IMR-90 (cell line): ENCODE measurements around the gene COL12A1. TPM values are rescaled to one million over a fixed set of nuclear protein-coding genes. Genes with fewer than 3 reads are reported as not detected.

Experiments used
- ATAC-seq: fragments of 200-7000 bp; cut with Tn5 transposase; 2 replicates; pipeline ENCODE4 v1.9.1; 2020; ENCODE audit warnings: low read depth, mild to moderate bottlenecking, moderate library complexity
- BruUV-seq: library from RNA; stranded (reverse); fragments of 400-500 nt; replicated peaks from 2 replicates; lab custom pipeline; 2021; lab: Mats Ljungman, UMichigan
- CTCF ChIA-PET: fragments of 300-600 bp; formaldehyde crosslinking; extraction: SDS; loops from one replicate; lab custom pipeline; 2021; ENCODE audit warnings: antibody characterized with exemption; lab: Yijun Ruan, JAX
- POLR2A ChIA-PET: fragments of 300-600 bp; sonication (Branson Sonifier 250); formaldehyde crosslinking; loops from one replicate; lab custom pipeline; 2022; ENCODE audit warnings: antibody characterized with exemption; ENCODE audit not compliant: unreplicated experiment; lab: Charles Lee
- DNase-seq: peaks from one replicate; pipeline ENCODE4 v3.0.0; 2013
- H2AFZ ChIP-seq: replicated peaks from 2 replicates; pipeline ENCODE3; 2013; ENCODE audit warnings: low read length, mild to moderate bottlenecking; ENCODE audit not compliant: poor library complexity
- H2AK5ac ChIP-seq: 2 replicates; pipeline ENCODE4 v1.6.1; 2013; ENCODE audit warnings: low read depth, low read length, inconsistent platforms
- H2AK9ac ChIP-seq: replicated peaks from 2 replicates; pipeline ENCODE3; 2013; ENCODE audit warnings: mild to moderate bottlenecking, low read depth, low read length, moderate library complexity; ENCODE audit not compliant: poor library complexity
- H2BK120ac ChIP-seq: 2 replicates; pipeline ENCODE4 v1.6.1; 2013; ENCODE audit warnings: low read depth, low read length, inconsistent platforms
- H2BK15ac ChIP-seq: 3 replicates; pipeline ENCODE4 v1.6.1; 2013; ENCODE audit warnings: low read depth, low read length, inconsistent platforms
- H2BK20ac ChIP-seq: 2 replicates; pipeline ENCODE4 v1.6.1; 2013; ENCODE audit warnings: low read depth, mild to moderate bottlenecking, inconsistent platforms, low read length, moderate library complexity
- H2BK5ac ChIP-seq: 2 replicates; pipeline ENCODE4 v1.6.1; 2013; ENCODE audit warnings: mild to moderate bottlenecking, low read depth, low read length, inconsistent platforms; ENCODE audit not compliant: poor library complexity, severe bottlenecking
- H3K14ac ChIP-seq: replicated peaks from 2 replicates; pipeline ENCODE4 v1.6.1; 2013; ENCODE audit warnings: low read depth, low read length, inconsistent platforms
- H3K18ac ChIP-seq: 2 replicates; pipeline ENCODE4 v1.6.1; 2013; ENCODE audit warnings: low read depth, low read length, control low read depth
- H3K23ac ChIP-seq: 2 replicates; pipeline ENCODE4 v1.6.1; 2013; ENCODE audit warnings: low read depth, low read length, inconsistent platforms
- H3K27ac ChIP-seq: 2 replicates; pipeline ENCODE4 v1.5.1; 2013; ENCODE audit warnings: mild to moderate bottlenecking, control low read depth, low read length; ENCODE audit not compliant: insufficient read depth
- H3K27me3 ChIP-seq: 2 replicates; pipeline ENCODE4 v1.6.1; 2013; ENCODE audit warnings: low read length; ENCODE audit not compliant: control insufficient read depth, insufficient read depth
- H3K36me3 ChIP-seq: 2 replicates; pipeline ENCODE4 v1.6.1; 2013; ENCODE audit warnings: low read length, mixed read lengths; ENCODE audit not compliant: control insufficient read depth, insufficient read depth
- H3K4ac ChIP-seq: 2 replicates; pipeline ENCODE4 v1.6.1; 2013; ENCODE audit warnings: low read depth, low read length, inconsistent platforms
- H3K4me1 ChIP-seq: 2 replicates; pipeline ENCODE4 v1.6.1; 2013; ENCODE audit warnings: low read length, mixed read lengths; ENCODE audit not compliant: control insufficient read depth, insufficient read depth
- H3K4me2 ChIP-seq: 2 replicates; pipeline ENCODE4 v1.6.1; 2013; ENCODE audit warnings: low read depth, mild to moderate bottlenecking, control low read depth, low read length, moderate library complexity
- H3K4me3 ChIP-seq: 2 replicates; pipeline ENCODE4 v1.5.1; 2013; ENCODE audit warnings: low read depth, mild to moderate bottlenecking, control low read depth, low read length, moderate library complexity; ENCODE audit not compliant: insufficient read depth
- H3K56ac ChIP-seq: 2 replicates; pipeline ENCODE4 v1.6.1; 2013; ENCODE audit warnings: low read length, inconsistent platforms; ENCODE audit not compliant: insufficient read depth; ENCODE audit errors: extremely low read depth
- H3K79me1 ChIP-seq, 2 experiments: 2 replicates each; pipeline ENCODE4 v1.6.1; 2013; ENCODE audit warnings: low read length in 2 of 2, inconsistent platforms in 1 of 2, low read depth in 1 of 2
- H3K9ac ChIP-seq: 2 replicates; pipeline ENCODE4 v1.6.1; 2013; ENCODE audit warnings: low read depth, low read length, control low read depth
- H3K9me1 ChIP-seq: 2 replicates; pipeline ENCODE4 v1.6.1; 2013; ENCODE audit warnings: low read length, inconsistent platforms; ENCODE audit not compliant: insufficient read depth
- H3K9me3 ChIP-seq: 2 replicates; pipeline ENCODE4 v1.6.1; 2013; ENCODE audit warnings: low read length; ENCODE audit not compliant: control insufficient read depth, insufficient read depth
- H4K20me1 ChIP-seq: 2 replicates; pipeline ENCODE4 v1.6.1; 2013; ENCODE audit warnings: low read length, inconsistent platforms; ENCODE audit not compliant: insufficient read depth
- H4K5ac ChIP-seq: 2 replicates; pipeline ENCODE4 v1.6.1; 2013; ENCODE audit warnings: mild to moderate bottlenecking, low read depth, low read length, control low read depth
- H4K8ac ChIP-seq, 2 experiments: 2 replicates each; pipeline ENCODE4 v1.6.1; 2013; ENCODE audit warnings: low read depth in 2 of 2, low read length in 2 of 2, control low read depth in 1 of 2, inconsistent platforms in 1 of 2
- H4K91ac ChIP-seq: 2 replicates; pipeline ENCODE4 v1.6.1; 2013; ENCODE audit warnings: low read depth, low read length, inconsistent platforms; ENCODE audit not compliant: insufficient read depth
- BHLHE40 ChIP-seq: fragments of 150-350 bp; IDR thresholded peaks from 2 replicates; pipeline ENCODE4 v1.6.1; 2016; ENCODE audit warnings: mild to moderate bottlenecking, low read depth, low read length
- CEBPB ChIP-seq: IDR thresholded peaks from 2 replicates; pipeline ENCODE4 v1.6.1; 2012; ENCODE audit warnings: low read depth, low read length, improper control_type of control experiment
- CHD1 ChIP-seq: IDR thresholded peaks from 2 replicates; pipeline ENCODE4 v1.6.1; 2012; ENCODE audit warnings: low read depth, low read length, improper control_type of control experiment
- FOS ChIP-seq: fragments of 150-350 bp; IDR thresholded peaks from 2 replicates; pipeline ENCODE4 v1.6.1; 2016; ENCODE audit warnings: low read depth, low read length
- MAFK ChIP-seq: IDR thresholded peaks from 2 replicates; pipeline ENCODE4 v1.6.1; 2012; ENCODE audit warnings: low read depth, low read length, improper control_type of control experiment
- MXI1 ChIP-seq: IDR thresholded peaks from 2 replicates; pipeline ENCODE4 v1.6.1; 2012; ENCODE audit warnings: low read depth, mild to moderate bottlenecking, low read length, moderate library complexity, borderline replicate concordance
- NFE2L2 ChIP-seq: fragments of 150-350 bp; IDR thresholded peaks from 2 replicates; pipeline ENCODE4 v1.6.1; 2016; ENCODE audit warnings: low read depth, mild to moderate bottlenecking, low read length
- RFX5 ChIP-seq: IDR thresholded peaks from 2 replicates; pipeline ENCODE4 v1.8.0; 2012; ENCODE audit warnings: low read depth, mild to moderate bottlenecking, low read length, moderate library complexity
- WGBS, 2 experiments: methylation state at CpG; one replicate each; pipeline versions ENCODE4 v1.1.5 to v1.1.7; 2013; ENCODE audit warnings: missing lambda C conversion rate in 2 of 2; ENCODE audit not compliant: insufficient read length in 1 of 2; ENCODE audit errors: extremely low coverage in 2 of 2; 5-methylcytosine and 5-hydroxymethylcytosine counted together
- dilution Hi-C: fragments of 300-500 bp; cut with HindIII; formaldehyde crosslinking; loops from one replicate; pipeline ENCODE4 v1.14.3; 2018; ENCODE audit warnings: low sequenced_read_pairs; ENCODE audit not compliant: unreplicated experiment
- in situ Hi-C: fragments of 300-500 bp; cut with MboI; formaldehyde crosslinking; loops from 3 replicates; pipeline ENCODE4 v1.14.3; 2019; ENCODE audit warnings: low sequenced_read_pairs, inconsistent platforms, mixed read lengths
- intact Hi-C: fragments of 100-400 bp; cut with micrococcal nuclease; formaldehyde crosslinking; loops from 2 replicates; pipeline ENCODE4 v1.10.0; 2022
- polyA plus RNA-seq, 3 experiments: library from polyadenylated mRNA; depleted of rRNA; stranded (reverse); fragments of >200 nt; gene quantifications; 2 replicates each; pipeline ENCODE4 v1.2.3, GENCODE V29; 2012; ENCODE audit warnings: low replicate concordance in 1 of 3
- total RNA-seq: library from RNA; depleted of rRNA; stranded (reverse); fragments of >200 nt; gene quantifications from 2 replicates; pipeline ENCODE4 v1.2.3, GENCODE V29; 2012
- TF ChIP-seq, protein P1 (sequence below): fragments of 150-350 bp; IDR thresholded peaks from 2 replicates; pipeline ENCODE4 v1.6.1; 2017; ENCODE audit warnings: mild to moderate bottlenecking, antibody characterized with exemption, low read length, low read depth
- TF ChIP-seq, protein P2 (sequence below): fragments of 150-350 bp; IDR thresholded peaks from 2 replicates; pipeline ENCODE4 v1.6.1; 2016; ENCODE audit warnings: low read depth, mild to moderate bottlenecking, low read length, moderate library complexity, borderline replicate concordance
- TF ChIP-seq, protein P3 (sequence below): conservative IDR thresholded peaks from 2 replicates; pipeline ENCODE4 v1.5.1; 2012; ENCODE audit warnings: mild to moderate bottlenecking, low read depth, low read length, improper control_type of control experiment

Gene COL12A1
- total and polyA plus RNA-seq, 2 of the 4 experiments (the other 2 are of a cell fraction): 350 to 452 TPM

DNA sequence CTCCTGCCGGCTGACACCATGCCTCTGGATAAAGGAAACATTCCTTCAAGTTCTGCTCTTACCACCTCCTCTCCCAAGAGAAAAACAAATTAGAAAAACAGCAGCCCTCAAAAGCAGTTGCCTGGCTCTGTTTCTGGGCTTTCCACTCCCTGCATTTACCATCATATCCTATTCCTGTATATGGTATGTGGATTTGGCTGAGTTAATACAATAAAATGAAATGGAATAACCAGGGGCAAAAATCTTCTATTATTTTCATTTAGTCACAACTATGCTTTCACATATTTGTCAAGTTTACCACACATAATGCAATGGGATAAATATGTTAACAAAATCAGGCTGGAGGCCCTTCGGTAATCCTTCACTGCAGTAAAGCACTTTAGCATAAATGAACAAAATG lies 34.3 kb downstream of the COL12A1 start:
- no peak overlapping the region for H2AK9ac ChIP-seq
- no peak overlapping the region for H3K9ac ChIP-seq
- in situ Hi-C loops: no loop called here
- H2BK20ac ChIP-seq: no peak overlapping the region
- peaks cover 13% of the 10 kb centered on the region for H3K9me1 ChIP-seq
- H3K4me3 ChIP-seq: no peak overlapping the region
- ChIA-PET POLR2A (no interaction called here), CTCF (interaction anchor here (0.7 kb wide), 1 partner anchor 1170 kb away, joined by 3 read pairs; no protein-coding TSS in a partner anchor)
- H4K91ac ChIP-seq: no peak overlapping the region
- TF ChIP-seq, protein P1, sequence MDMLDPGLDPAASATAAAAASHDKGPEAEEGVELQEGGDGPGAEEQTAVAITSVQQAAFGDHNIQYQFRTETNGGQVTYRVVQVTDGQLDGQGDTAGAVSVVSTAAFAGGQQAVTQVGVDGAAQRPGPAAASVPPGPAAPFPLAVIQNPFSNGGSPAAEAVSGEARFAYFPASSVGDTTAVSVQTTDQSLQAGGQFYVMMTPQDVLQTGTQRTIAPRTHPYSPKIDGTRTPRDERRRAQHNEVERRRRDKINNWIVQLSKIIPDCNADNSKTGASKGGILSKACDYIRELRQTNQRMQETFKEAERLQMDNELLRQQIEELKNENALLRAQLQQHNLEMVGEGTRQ: no peak
- no peak for TF ChIP-seq MXI1
- TF ChIP-seq CEBPB: no peak
- TF ChIP-seq, protein P2, sequence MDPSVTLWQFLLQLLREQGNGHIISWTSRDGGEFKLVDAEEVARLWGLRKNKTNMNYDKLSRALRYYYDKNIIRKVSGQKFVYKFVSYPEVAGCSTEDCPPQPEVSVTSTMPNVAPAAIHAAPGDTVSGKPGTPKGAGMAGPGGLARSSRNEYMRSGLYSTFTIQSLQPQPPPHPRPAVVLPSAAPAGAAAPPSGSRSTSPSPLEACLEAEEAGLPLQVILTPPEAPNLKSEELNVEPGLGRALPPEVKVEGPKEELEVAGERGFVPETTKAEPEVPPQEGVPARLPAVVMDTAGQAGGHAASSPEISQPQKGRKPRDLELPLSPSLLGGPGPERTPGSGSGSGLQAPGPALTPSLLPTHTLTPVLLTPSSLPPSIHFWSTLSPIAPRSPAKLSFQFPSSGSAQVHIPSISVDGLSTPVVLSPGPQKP: no peak
- no peak for TF ChIP-seq NFE2L2
- no peak for TF ChIP-seq MAFK
- no peak for TF ChIP-seq BHLHE40
- no peak for TF ChIP-seq FOS
- TF ChIP-seq CHD1: no peak
- no peak for TF ChIP-seq RFX5
- TF ChIP-seq, protein P3, sequence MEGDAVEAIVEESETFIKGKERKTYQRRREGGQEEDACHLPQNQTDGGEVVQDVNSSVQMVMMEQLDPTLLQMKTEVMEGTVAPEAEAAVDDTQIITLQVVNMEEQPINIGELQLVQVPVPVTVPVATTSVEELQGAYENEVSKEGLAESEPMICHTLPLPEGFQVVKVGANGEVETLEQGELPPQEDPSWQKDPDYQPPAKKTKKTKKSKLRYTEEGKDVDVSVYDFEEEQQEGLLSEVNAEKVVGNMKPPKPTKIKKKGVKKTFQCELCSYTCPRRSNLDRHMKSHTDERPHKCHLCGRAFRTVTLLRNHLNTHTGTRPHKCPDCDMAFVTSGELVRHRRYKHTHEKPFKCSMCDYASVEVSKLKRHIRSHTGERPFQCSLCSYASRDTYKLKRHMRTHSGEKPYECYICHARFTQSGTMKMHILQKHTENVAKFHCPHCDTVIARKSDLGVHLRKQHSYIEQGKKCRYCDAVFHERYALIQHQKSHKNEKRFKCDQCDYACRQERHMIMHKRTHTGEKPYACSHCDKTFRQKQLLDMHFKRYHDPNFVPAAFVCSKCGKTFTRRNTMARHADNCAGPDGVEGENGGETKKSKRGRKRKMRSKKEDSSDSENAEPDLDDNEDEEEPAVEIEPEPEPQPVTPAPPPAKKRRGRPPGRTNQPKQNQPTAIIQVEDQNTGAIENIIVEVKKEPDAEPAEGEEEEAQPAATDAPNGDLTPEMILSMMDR: no peak
- H2BK5ac ChIP-seq: peak overlapping the region; percentile 53
- no peak overlapping the region for H2AK5ac ChIP-seq
- BruUV-seq: no TSS peak
- H2BK120ac ChIP-seq: no peak overlapping the region
- H3K4ac ChIP-seq: no peak overlapping the region
- DNase-seq: peak; percentile 18
- peak overlapping the region; percentile 55; the same call in 1 of the 2 replicates for H3K27ac ChIP-seq
- no peak overlapping the region for H4K8ac ChIP-seq
- H3K23ac ChIP-seq: 0 out of 2 replicates have a peak overlapping the region, but pooled peaks have one; percentile 13
- whole genome bisulfite sequencing, 2 experiments: 29% methylated on average over 1 of the region's 2 CpGs; no CpG with 5 or more reads in 1 of the 2 experiments
- H3K9me3 ChIP-seq: no peaks in the 10 kb centered on the region
- peaks cover 9% of the 10 kb centered on the region for H3K4me1 ChIP-seq
- no peak overlapping the region; the same call in 1 of the 2 replicates for H3K14ac ChIP-seq
- peak; percentile 28 for ATAC-seq
- no peak overlapping the region for H3K56ac ChIP-seq
- H3K79me1 ChIP-seq: peaks cover 26 to 69% of the 10 kb centered on the region in 2 experiments
- no peaks in the 10 kb centered on the region for H3K27me3 ChIP-seq
- H4K20me1 ChIP-seq: peaks cover 37% of the 10 kb centered on the region
- intact Hi-C loops: no loop called here
- peak overlapping the region; percentile 67; the same call in 1 of the 2 replicates for H4K5ac ChIP-seq
- no peak overlapping the region for H2AFZ ChIP-seq
- peak overlapping the region; percentile 22; the same call in 1 of the 2 replicates for H3K4me2 ChIP-seq
- peaks cover 34% of the 10 kb centered on the region for H3K36me3 ChIP-seq
- H2BK15ac ChIP-seq: no peak overlapping the region
- H3K18ac ChIP-seq: peak overlapping the region; percentile 60; the same call in 1 of the 2 replicates
- dilution Hi-C loops: no loop called here
